ENCODE results near the gene MAZ.
A peak's percentile ranks its signal among the peaks of the same experiment; 100 is the strongest.

The MAZ gene

DNA sequence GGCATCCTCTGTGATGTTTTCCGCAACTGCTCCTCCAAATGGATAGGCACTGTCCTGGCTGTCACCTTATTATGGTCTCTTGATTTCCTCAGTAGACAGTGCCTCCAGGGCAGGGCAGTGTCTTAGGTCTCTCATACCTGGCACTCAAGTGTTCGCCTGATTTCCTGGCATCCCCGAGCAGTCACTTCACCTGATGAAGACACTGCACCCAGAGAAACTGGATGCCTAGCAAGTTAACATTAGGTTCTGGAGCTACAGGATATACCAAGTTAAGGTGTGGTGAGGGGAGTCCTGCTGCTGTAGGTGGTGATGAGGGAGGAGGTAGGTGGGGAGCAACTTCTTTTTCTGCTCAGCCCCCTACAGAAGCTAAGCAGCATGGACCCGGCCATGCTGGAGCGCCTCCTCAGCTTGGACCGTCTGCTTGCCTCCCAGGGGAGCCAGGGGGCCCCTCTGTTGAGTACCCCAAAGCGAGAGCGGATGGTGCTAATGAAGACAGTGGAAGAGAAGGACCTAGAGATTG, 3.9 kb upstream of the MAZ start:
- H3K27me3 ChIP-seq (ENCODE audit: control insufficient read depth, insufficient read depth, low read length, poor library complexity, severe bottlenecking), result no peaks in the 10 kb centered on the region
- H3K36me3 ChIP-seq (ENCODE audit: control insufficient read depth, insufficient read depth, low read length), result peaks cover 48% of the 10 kb centered on the region
- H3K4me3 ChIP-seq (ENCODE audit: insufficient read depth, low read depth, low read length), result no peak overlapping the region
- no peaks in the 10 kb centered on the region for H3K9me3 ChIP-seq (ENCODE audit: control insufficient read depth, low read length)
- peaks cover 4% of the 10 kb centered on the region for H3K4me1 ChIP-seq (ENCODE audit: control insufficient read depth, insufficient read depth, low read length)
- WGBS, 2 experiments, result 95 to 97% methylated on average over 8 of the region's 8 CpGs
- no peak overlapping the region for H3K27ac ChIP-seq (ENCODE audit: insufficient read depth, low read depth, low read length, poor library complexity, severe bottlenecking)

DNA sequence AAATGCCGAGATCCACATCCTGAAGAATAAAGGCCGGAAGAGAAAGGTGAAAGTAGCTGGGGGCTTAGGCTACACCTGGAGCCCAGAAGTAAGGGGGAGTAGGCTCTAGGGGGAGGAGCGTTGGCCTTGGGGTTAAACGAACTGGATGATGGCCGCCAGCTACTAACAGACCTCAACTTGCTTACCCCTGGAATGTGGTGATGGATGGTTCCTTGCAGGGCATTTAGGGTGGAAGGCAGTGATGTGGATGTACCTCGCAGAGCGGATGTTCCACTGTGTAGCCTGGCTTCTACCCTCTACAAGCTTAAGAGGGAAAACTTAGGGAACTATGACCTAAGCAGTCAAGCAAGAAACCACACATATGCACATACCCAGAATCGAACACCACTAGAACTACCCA, 2.3 kb upstream of the MAZ start:
- WGBS, 2 experiments, result 87 to 91% methylated on average over 7 to 8 of the region's 8 CpGs
- Histone ChIP-seq H3K27me3 (ENCODE audit: control insufficient read depth, insufficient read depth, low read length, poor library complexity, severe bottlenecking) (no peaks in the 10 kb centered on the region), H3K27ac (ENCODE audit: insufficient read depth, low read depth, low read length, poor library complexity, severe bottlenecking) (no peak overlapping the region), H3K4me3 (ENCODE audit: insufficient read depth, low read depth, low read length) (no peak overlapping the region), H3K9me3 (ENCODE audit: control insufficient read depth, low read length) (no peaks in the 10 kb centered on the region), H3K4me1 (ENCODE audit: control insufficient read depth, insufficient read depth, low read length) (peaks cover 13% of the 10 kb centered on the region), H3K36me3 (ENCODE audit: control insufficient read depth, insufficient read depth, low read length) (peaks cover 39% of the 10 kb centered on the region)

DNA sequence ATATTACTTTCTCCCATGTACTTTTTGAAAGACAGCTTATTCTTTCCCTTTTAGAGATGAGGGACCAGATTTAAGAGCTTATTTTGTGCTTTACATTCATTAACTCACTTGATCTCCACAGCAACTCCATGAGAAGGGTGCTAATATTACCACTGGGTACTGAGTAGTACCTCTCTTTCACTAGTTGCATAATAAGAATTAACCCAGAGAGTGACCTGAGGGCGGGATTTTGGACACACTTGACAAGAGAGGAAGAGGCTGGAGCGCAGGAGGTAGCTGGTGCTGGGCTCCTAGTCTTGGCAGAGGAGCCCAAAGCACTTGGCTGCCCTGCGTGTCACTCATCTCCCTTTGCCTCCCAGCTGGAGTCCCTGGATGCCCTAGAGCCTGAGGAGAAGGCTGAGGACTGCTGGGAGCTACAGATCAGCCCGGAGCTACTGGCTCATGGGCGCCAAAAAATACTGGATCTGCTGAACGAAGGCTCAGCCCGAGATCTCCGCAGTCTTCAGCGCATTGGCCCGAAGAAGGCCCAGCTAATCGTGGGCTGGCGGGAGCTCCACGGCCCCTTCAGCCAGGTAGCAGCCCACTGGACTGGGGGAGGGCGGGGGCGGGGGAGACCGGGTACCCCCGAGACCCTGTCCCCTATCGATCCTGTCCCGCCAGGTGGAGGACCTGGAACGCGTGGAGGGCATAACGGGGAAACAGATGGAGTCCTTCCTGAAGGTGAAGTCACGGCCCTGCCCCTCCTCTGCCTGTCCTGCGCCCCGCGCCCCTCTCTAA, 1.7 kb upstream of the MAZ start:
- Histone ChIP-seq H3K27me3 (ENCODE audit: control insufficient read depth, insufficient read depth, low read length, poor library complexity, severe bottlenecking) (no peaks in the 10 kb centered on the region), H3K36me3 (ENCODE audit: control insufficient read depth, insufficient read depth, low read length) (peaks cover 32% of the 10 kb centered on the region), H3K4me1 (ENCODE audit: control insufficient read depth, insufficient read depth, low read length) (peaks cover 19% of the 10 kb centered on the region), H3K27ac (ENCODE audit: insufficient read depth, low read depth, low read length, poor library complexity, severe bottlenecking) (peak overlapping the region; percentile 91), H3K9me3 (ENCODE audit: control insufficient read depth, low read length) (no peaks in the 10 kb centered on the region), H3K4me3 (ENCODE audit: insufficient read depth, low read depth, low read length) (peak overlapping the region; percentile 68)
- WGBS, 2 experiments, result 36 to 41% methylated on average over 26 of the region's 26 CpGs

DNA sequence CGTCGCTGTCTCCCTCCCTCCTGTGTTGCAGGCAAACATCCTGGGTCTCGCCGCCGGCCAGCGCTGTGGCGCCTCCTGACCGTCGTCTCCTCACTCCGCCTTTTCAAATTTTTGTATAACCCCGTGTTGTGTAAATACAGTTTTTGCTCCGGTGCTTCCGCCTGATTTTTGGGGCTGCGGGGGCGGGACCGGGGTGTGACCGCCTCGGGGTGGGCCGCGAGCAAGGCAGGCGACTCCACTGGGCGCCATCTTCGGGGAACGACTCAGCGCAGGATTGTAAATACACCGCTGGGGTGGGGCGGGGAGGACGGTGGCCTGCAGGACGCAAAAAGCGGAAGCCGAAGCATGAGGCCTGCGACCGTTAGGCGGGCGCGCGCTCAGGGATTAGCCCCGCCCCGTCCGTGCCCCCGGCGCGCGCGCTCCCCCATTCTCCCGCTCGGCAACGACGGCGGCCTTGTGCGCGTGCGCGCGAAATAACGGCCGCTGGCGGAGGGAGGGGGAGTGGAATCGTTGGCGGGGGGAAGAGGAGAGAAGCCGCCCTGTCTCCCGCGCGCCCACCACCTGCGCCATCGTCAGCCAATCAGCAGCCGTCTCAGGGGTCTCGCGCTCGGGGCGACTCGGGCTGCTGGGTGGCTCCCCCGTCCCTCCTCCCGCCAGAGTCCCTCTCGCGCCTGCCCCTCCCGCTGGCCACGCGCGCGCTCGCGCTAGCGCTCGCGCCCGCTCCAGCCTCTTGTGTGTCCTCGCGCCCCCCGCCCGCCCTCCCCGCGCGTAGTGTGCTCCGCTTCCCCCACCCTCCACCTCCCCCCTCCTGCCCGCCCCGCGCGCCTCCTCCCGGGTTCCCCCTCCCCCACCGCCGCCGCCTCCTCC, 864 bp upstream of the MAZ start:
- Histone ChIP-seq H3K4me1 (ENCODE audit: control insufficient read depth, insufficient read depth, low read length) (peaks cover 27% of the 10 kb centered on the region), H3K27ac (ENCODE audit: insufficient read depth, low read depth, low read length, poor library complexity, severe bottlenecking) (peak overlapping the region; percentile 91), H3K36me3 (ENCODE audit: control insufficient read depth, insufficient read depth, low read length) (peaks cover 27% of the 10 kb centered on the region), H3K9me3 (ENCODE audit: control insufficient read depth, low read length) (no peaks in the 10 kb centered on the region), H3K4me3 (ENCODE audit: insufficient read depth, low read depth, low read length) (peak overlapping the region; percentile 68), H3K27me3 (ENCODE audit: control insufficient read depth, insufficient read depth, low read length, poor library complexity, severe bottlenecking) (no peaks in the 10 kb centered on the region)
- 0 to 1% methylated on average over 87 to 89 of the region's 103 CpGs for whole genome bisulfite sequencing, 2 experiments

DNA sequence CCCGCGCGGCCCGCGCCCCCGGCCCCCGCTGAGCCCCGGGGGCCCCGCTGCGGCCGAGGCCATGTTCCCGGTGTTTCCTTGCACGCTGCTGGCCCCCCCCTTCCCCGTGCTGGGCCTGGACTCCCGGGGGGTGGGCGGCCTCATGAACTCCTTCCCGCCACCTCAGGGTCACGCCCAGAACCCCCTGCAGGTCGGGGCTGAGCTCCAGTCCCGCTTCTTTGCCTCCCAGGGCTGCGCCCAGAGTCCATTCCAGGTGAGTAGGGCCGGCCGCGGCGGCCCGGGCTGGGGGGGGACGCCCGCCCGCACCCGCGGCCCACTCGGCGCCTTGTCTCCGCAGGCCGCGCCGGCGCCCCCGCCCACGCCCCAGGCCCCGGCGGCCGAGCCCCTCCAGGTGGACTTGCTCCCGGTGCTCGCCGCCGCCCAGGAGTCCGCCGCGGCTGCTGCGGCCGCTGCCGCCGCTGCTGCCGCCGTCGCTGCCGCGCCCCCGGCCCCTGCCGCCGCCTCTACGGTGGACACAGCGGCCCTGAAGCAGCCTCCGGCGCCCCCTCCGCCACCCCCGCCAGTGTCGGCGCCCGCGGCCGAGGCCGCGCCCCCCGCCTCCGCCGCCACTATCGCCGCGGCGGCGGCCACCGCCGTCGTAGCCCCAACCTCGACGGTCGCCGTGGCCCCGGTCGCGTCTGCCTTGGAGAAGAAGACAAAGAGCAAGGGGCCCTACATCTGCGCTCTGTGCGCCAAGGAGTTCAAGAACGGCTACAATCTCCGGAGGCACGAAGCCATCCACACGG, 504 bp downstream of the MAZ start:
- H3K27ac ChIP-seq (ENCODE audit: insufficient read depth, low read depth, low read length, poor library complexity, severe bottlenecking), result peak overlapping the region; percentile 86

DNA sequence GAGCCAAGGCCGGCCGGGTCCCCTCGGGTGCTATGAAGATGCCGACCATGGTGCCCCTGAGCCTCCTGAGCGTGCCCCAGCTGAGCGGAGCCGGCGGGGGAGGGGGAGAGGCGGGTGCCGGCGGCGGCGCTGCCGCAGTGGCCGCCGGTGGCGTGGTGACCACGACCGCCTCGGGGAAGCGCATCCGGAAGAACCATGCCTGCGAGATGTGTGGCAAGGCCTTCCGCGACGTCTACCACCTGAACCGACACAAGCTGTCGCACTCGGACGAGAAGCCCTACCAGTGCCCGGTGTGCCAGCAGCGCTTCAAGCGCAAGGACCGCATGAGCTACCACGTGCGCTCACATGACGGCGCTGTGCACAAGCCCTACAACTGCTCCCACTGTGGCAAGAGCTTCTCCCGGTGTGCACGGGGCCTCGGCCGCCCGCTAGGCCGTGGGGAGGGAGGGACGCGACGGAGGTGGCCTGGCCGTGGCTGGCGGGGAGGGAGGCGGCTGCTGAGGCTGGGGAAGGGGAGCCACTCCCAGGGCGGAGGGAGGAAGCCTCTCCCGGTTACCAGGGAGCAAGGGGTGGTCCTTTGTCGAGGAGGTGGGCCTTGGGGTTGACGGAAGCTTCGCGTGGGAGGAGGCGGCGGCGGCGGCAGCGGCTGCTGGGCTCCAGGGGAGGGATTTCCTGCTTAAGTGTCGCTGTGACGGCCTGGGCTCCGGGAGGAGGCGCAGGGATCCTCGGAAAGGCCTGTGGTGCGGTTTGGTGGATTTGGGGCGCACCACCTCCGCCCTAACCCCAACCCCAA, 1.3 kb downstream of the MAZ start:
- 1% methylated on average over 69 of the region's 69 CpGs for WGBS, 2 experiments
- Histone ChIP-seq H3K27me3 (ENCODE audit: control insufficient read depth, insufficient read depth, low read length, poor library complexity, severe bottlenecking) (no peaks in the 10 kb centered on the region), H3K36me3 (ENCODE audit: control insufficient read depth, insufficient read depth, low read length) (peaks cover 12% of the 10 kb centered on the region), H3K9me3 (ENCODE audit: control insufficient read depth, low read length) (no peaks in the 10 kb centered on the region), H3K27ac (ENCODE audit: insufficient read depth, low read depth, low read length, poor library complexity, severe bottlenecking) (peak overlapping the region; percentile 86), H3K4me3 (ENCODE audit: insufficient read depth, low read depth, low read length) (peak overlapping the region; percentile 70), H3K4me1 (ENCODE audit: control insufficient read depth, insufficient read depth, low read length) (peaks cover 33% of the 10 kb centered on the region)

More for the DNA sequence above, 504 bp downstream of the MAZ start:
- peaks cover 33% of the 10 kb centered on the region for H3K4me1 ChIP-seq (ENCODE audit: control insufficient read depth, insufficient read depth, low read length)
- H3K9me3 ChIP-seq (ENCODE audit: control insufficient read depth, low read length), result no peaks in the 10 kb centered on the region
- H3K36me3 ChIP-seq (ENCODE audit: control insufficient read depth, insufficient read depth, low read length), result peaks cover 16% of the 10 kb centered on the region
- no peaks in the 10 kb centered on the region for H3K27me3 ChIP-seq (ENCODE audit: control insufficient read depth, insufficient read depth, low read length, poor library complexity, severe bottlenecking)
- H3K4me3 ChIP-seq (ENCODE audit: insufficient read depth, low read depth, low read length), result peak overlapping the region; percentile 70
- WGBS, 2 experiments, result 0% methylated on average over 99 of the region's 99 CpGs

DNA sequence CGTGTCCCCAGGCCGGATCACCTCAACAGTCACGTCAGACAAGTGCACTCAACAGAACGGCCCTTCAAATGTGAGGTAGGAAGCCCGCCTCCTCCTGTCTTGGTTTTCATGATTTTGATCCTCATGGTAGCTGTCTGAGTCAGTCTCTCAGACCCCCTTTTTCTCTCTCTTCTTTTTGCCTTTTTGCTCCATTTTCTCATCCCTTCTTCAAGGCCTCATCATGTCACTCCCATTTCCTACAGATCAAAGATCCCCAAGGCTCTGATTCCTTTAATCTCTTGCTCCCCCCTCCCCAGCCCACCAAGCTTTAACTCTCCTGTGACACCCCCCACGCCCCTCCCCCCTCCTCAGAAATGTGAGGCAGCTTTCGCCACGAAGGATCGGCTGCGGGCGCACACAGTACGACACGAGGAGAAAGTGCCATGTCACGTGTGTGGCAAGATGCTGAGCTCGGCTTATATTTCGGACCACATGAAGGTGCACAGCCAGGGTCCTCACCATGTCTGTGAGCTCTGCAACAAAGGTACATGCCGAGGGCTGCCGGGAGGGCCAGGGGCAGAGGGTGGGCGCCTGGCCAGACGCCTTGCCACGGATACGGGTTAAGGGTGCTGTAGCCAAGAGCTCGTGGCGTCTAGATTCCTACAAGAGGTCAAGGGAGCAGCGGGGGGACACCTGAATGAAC, 2.0 kb downstream of the MAZ start:
- Histone ChIP-seq H3K4me1 (ENCODE audit: control insufficient read depth, insufficient read depth, low read length) (peaks cover 38% of the 10 kb centered on the region), H3K27ac (ENCODE audit: insufficient read depth, low read depth, low read length, poor library complexity, severe bottlenecking) (no peak overlapping the region)

DNA sequence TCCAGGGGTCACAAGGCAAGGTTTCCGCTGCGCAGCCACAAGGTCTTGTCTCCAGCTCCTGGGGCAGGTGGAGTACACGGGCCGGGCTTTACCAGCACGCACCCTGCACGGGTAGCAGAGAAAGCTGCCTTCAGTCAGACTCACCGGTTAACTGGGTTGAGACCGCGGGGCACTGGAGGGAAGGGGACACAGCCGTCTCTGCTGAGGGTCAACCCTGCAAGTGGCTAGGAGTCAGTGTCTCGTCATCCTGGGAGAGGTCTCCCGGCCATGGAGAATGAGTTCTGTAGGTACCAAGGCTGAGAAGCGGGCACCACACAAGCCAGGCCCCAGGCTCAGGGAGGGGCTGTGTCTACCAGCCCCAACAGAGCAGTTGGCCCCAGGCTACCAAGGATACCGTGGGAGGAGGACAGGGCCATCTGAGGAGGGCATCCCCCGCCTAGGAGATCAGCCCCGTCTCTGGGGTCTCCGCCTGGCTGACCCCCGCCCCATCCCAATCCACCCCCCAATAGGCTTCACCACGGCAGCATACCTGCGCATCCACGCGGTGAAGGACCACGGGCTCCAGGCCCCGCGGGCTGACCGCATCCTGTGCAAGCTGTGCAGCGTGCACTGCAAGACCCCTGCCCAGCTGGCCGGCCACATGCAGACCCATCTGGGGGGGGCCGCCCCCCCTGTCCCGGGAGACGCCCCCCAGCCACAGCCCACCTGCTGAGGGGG, 2.9 kb downstream of the MAZ start:
- Histone ChIP-seq H3K4me3 (ENCODE audit: insufficient read depth, low read depth, low read length) (peak overlapping the region; percentile 20), H3K36me3 (ENCODE audit: control insufficient read depth, insufficient read depth, low read length) (peaks cover 6% of the 10 kb centered on the region), H3K27ac (ENCODE audit: insufficient read depth, low read depth, low read length, poor library complexity, severe bottlenecking) (no peak overlapping the region), H3K27me3 (ENCODE audit: control insufficient read depth, insufficient read depth, low read length, poor library complexity, severe bottlenecking) (no peaks in the 10 kb centered on the region), H3K4me1 (ENCODE audit: control insufficient read depth, insufficient read depth, low read length) (peaks cover 46% of the 10 kb centered on the region), H3K9me3 (ENCODE audit: control insufficient read depth, low read length) (no peaks in the 10 kb centered on the region)
- 86 to 87% methylated on average over 31 of the region's 31 CpGs for WGBS, 2 experiments

More for the DNA sequence above, 2.0 kb downstream of the MAZ start:
- Histone ChIP-seq H3K27me3 (ENCODE audit: control insufficient read depth, insufficient read depth, low read length, poor library complexity, severe bottlenecking) (no peaks in the 10 kb centered on the region), H3K9me3 (ENCODE audit: control insufficient read depth, low read length) (no peaks in the 10 kb centered on the region), H3K36me3 (ENCODE audit: control insufficient read depth, insufficient read depth, low read length) (peaks cover 6% of the 10 kb centered on the region), H3K4me3 (ENCODE audit: insufficient read depth, low read depth, low read length) (peak overlapping the region; percentile 70)
- 63 to 65% methylated on average over 25 of the region's 25 CpGs for WGBS, 2 experiments
